GM12878 (cell line): ENCODE data around the gene UBAP2. TPM values are rescaled to one million over a fixed set of nuclear protein-coding genes. Genes with fewer than 3 reads are reported as not detected.

Experiments
- ATAC-seq: fragments of 200-7000 bp; cut with Tn5 transposase; 3 replicates; pipeline ENCODE4 v1.9.1; 2020; ENCODE audit warnings: mild to moderate bottlenecking, moderate library complexity
- BruUV-seq: library from RNA; stranded (reverse); fragments of 400-500 nt; replicated peaks from 2 replicates; lab custom pipeline; 2021; lab: Mats Ljungman, UMichigan
- CTCF ChIA-PET: fragments of 300-600 bp; sonication (Branson Sonifier 250); formaldehyde crosslinking; extraction: SDS; loops from one replicate; lab custom pipeline; 2021; ENCODE audit warnings: inconsistent platforms; lab: Yijun Ruan, JAX
- POLR2A ChIA-PET: fragments of 350-600 bp; formaldehyde crosslinking; extraction: SDS; loops from one replicate; lab custom pipeline; 2021; ENCODE audit warnings: inconsistent platforms; lab: Charles Lee
- RAD21 ChIA-PET: fragments of 300-600 bp; sonication (Branson Sonifier 250); formaldehyde crosslinking; loops from one replicate; lab custom pipeline; 2023; ENCODE audit warnings: antibody characterized with exemption; ENCODE audit not compliant: unreplicated experiment; lab: Charles Lee
- SMC1A ChIA-PET: fragments of 300-600 bp; sonication (Branson Sonifier 250); formaldehyde crosslinking; loops from one replicate; lab custom pipeline; 2023; ENCODE audit not compliant: unreplicated experiment, uncharacterized antibody; lab: Charles Lee
- DNase-seq: peaks from one replicate; pipeline ENCODE4 v3.0.0-alpha.2; 2011; ENCODE audit warnings: low read depth, low spot score
- FAIRE-seq: peaks from 3 replicates; lab custom pipeline; 2011; peaks lifted over from hg19 to GRCh38; lab: Jason Lieb, UNC
- H2AFZ ChIP-seq: 2 replicates; pipeline ENCODE4 v1.6.0; 2011; ENCODE audit warnings: low read depth, low read length, control low read depth; ENCODE audit not compliant: control insufficient read depth
- H3K27ac ChIP-seq: 2 replicates; pipeline ENCODE4 v1.5.1; 2011; ENCODE audit warnings: control low read depth; ENCODE audit not compliant: control insufficient read depth, insufficient read depth
- H3K27me3 ChIP-seq, 2 experiments: replicated peaks in 1 of 2; 2 replicates each; pipeline versions ENCODE4 v1.6.0 to v1.6.1; 2011; ENCODE audit warnings: low read length in 1 of 2; ENCODE audit not compliant: control insufficient read depth in 2 of 2, insufficient read depth in 2 of 2
- H3K36me3 ChIP-seq, 2 experiments: 2 replicates each; pipeline ENCODE4 v1.5.1; 2011; ENCODE audit warnings: low read length in 1 of 2; ENCODE audit not compliant: control insufficient read depth in 2 of 2, insufficient read depth in 2 of 2
- H3K4me1 ChIP-seq: 2 replicates; pipeline ENCODE4 v1.6.1; 2011; ENCODE audit warnings: mild to moderate bottlenecking, low read length, moderate library complexity, mixed read lengths; ENCODE audit not compliant: control insufficient read depth, insufficient read depth
- H3K4me2 ChIP-seq: 2 replicates; pipeline ENCODE4 v1.6.0; 2011; ENCODE audit warnings: control low read depth; ENCODE audit not compliant: control insufficient read depth, insufficient read depth
- H3K4me3 ChIP-seq: fragments of 200-600 bp; sonication (generic); 2 replicates; pipeline ENCODE4 v1.5.1; 2016
- H3K79me2 ChIP-seq: 2 replicates; pipeline ENCODE4 v1.6.0; 2011; ENCODE audit warnings: low read length; ENCODE audit not compliant: control insufficient read depth, insufficient read depth
- H3K9ac ChIP-seq: 2 replicates; pipeline ENCODE4 v1.8.0; 2011; ENCODE audit warnings: low read length, control low read depth, mixed read lengths; ENCODE audit not compliant: control insufficient read depth, insufficient read depth
- H3K9me3 ChIP-seq: replicated peaks from 3 replicates; pipeline ENCODE4 v1.5.1; 2011; ENCODE audit warnings: mild to moderate bottlenecking, low read length; ENCODE audit not compliant: control insufficient read depth, insufficient read depth
- H4K20me1 ChIP-seq: 2 replicates; pipeline ENCODE4 v1.6.0; 2011; ENCODE audit not compliant: control insufficient read depth, insufficient read depth
- BACH1 ChIP-seq: fragments of 450-650 bp; IDR thresholded peaks from 2 replicates; pipeline ENCODE4 v1.6.1; 2017; ENCODE audit warnings: mild to moderate bottlenecking, borderline replicate concordance
- BCL3 ChIP-seq: IDR thresholded peaks from 2 replicates; pipeline ENCODE4 v1.6.1; 2011; ENCODE audit warnings: borderline replicate concordance, low read depth, mild to moderate bottlenecking, moderate library complexity, low read length; ENCODE audit not compliant: insufficient read depth, poor library complexity, severe bottlenecking
- BRCA1 ChIP-seq: IDR thresholded peaks from 2 replicates; pipeline ENCODE4 v1.6.1; 2011; ENCODE audit warnings: low read depth, low read length, improper control_type of control experiment
- CHD2 ChIP-seq: IDR thresholded peaks from 2 replicates; pipeline ENCODE4 v1.6.1; 2011; ENCODE audit warnings: low read depth, low read length, improper control_type of control experiment, borderline replicate concordance
- CREM ChIP-seq: IDR thresholded peaks from 2 replicates; pipeline ENCODE4 v1.6.1; 2014; ENCODE audit warnings: antibody characterized with exemption, low read depth
- E4F1 ChIP-seq: fragments of 450-650 bp; IDR thresholded peaks from 2 replicates; pipeline ENCODE4 v1.6.1; 2018; ENCODE audit warnings: borderline replicate concordance, mild to moderate bottlenecking; ENCODE audit not compliant: partially characterized antibody
- ETV6 ChIP-seq, 2 experiments: fragments of 450-650 bp in 1 of 2; IDR thresholded peaks in 1 of 2; conservative IDR thresholded peaks in 1 of 2; 2 replicates each; pipeline ENCODE4 v1.6.1; 2014; ENCODE audit warnings: antibody characterized with exemption in 1 of 2, borderline replicate concordance in 1 of 2, low read depth in 1 of 2, mild to moderate bottlenecking in 1 of 2, moderate library complexity in 1 of 2
- IRF5 ChIP-seq: fragments of 450-650 bp; IDR thresholded peaks from 2 replicates; pipeline ENCODE4 v1.6.1; 2017; ENCODE audit warnings: borderline replicate concordance
- NFIC ChIP-seq: IDR thresholded peaks from 2 replicates; pipeline ENCODE4 v1.6.1; 2012; ENCODE audit warnings: low read depth, mild to moderate bottlenecking, inconsistent platforms, low read length, moderate library complexity
- PAX8 ChIP-seq: fragments of 450-650 bp; IDR thresholded peaks from 2 replicates; pipeline ENCODE4 v1.6.1; 2017; ENCODE audit warnings: mild to moderate bottlenecking, moderate library complexity
- PKNOX1 ChIP-seq: fragments of 450-650 bp; IDR thresholded peaks from 2 replicates; pipeline ENCODE4 v1.6.1; 2016; ENCODE audit warnings: mild to moderate bottlenecking
- RAD51 ChIP-seq: fragments of 450-650 bp; IDR thresholded peaks from 2 replicates; pipeline ENCODE4 v1.6.1; 2016; ENCODE audit warnings: moderate library complexity, mild to moderate bottlenecking, inconsistent platforms
- RCOR1 ChIP-seq: conservative IDR thresholded peaks from 2 replicates; pipeline ENCODE4 v1.6.1; 2012; ENCODE audit warnings: low read depth, low read length, improper control_type of control experiment
- SMARCA5 ChIP-seq: fragments of 450-650 bp; IDR thresholded peaks from 2 replicates; pipeline ENCODE4 v1.6.1; 2017; ENCODE audit warnings: mild to moderate bottlenecking
- TCF3 ChIP-seq: IDR thresholded peaks from 2 replicates; pipeline ENCODE4 v1.6.1; 2012; ENCODE audit warnings: low read depth, mild to moderate bottlenecking, low read length, borderline replicate concordance; ENCODE audit not compliant: insufficient read depth
- WGBS: methylation state at CpG from one replicate; pipeline ENCODE4 v1.1.6; 2016; ENCODE audit warnings: low lambda C conversion rate; ENCODE audit not compliant: insufficient replicate concordance, insufficient coverage; ENCODE audit errors: missing lambda C conversion rate; 5-methylcytosine and 5-hydroxymethylcytosine counted together
- in situ Hi-C: fragments of 300-500 bp; cut with MboI; formaldehyde crosslinking; loops from 9 replicates; pipeline ENCODE4 v1.14.3; 2018; ENCODE audit warnings: mixed read lengths
- intact Hi-C: fragments of 100-400 bp; cut with micrococcal nuclease; formaldehyde crosslinking; loops from one replicate; pipeline ENCODE4 v1.14.2; 2022; ENCODE audit not compliant: unreplicated experiment
- polyA plus RNA-seq, 11 experiments: library from polyadenylated mRNA; depleted of rRNA in 4 of 11; unstranded in 6 of 11; stranded (reverse) in 5 of 11; fragments of >200 nt; fragmentation: Nextera tagmentation in 4 of 11; fragmentation: Illumina TruSeq in 1 of 11; extraction: Ambion mirVana in 4 of 11; extraction: Trizol in 1 of 11; gene quantifications; 1 replicate in 1 of 11; 2 replicates in 10 of 11; pipeline versions ENCODE4 v1.2.1 to v1.2.3, GENCODE V29; 2011 to 2016; ENCODE audit warnings: inconsistent platforms in 2 of 11, missing spikeins in 2 of 11, low read depth in 1 of 11
- total RNA-seq, 4 experiments: library from RNA; depleted of rRNA in 3 of 4; stranded (reverse); fragments of >200 nt in 3 of 4; fragmentation: Illumina TruSeq in 1 of 4; extraction: Trizol in 1 of 4; gene quantifications; 2 replicates each; pipeline versions ENCODE4 v1.2.1 to v1.2.3, GENCODE V29; 2013 to 2021

UBAP2 gene
- total and polyA plus RNA-seq, 10 of the 15 experiments (the other 5 are each of a cell fraction or from before 2014, with no cell fraction given) = 8.5 to 48.2 (median 28.1) TPM

DNA sequence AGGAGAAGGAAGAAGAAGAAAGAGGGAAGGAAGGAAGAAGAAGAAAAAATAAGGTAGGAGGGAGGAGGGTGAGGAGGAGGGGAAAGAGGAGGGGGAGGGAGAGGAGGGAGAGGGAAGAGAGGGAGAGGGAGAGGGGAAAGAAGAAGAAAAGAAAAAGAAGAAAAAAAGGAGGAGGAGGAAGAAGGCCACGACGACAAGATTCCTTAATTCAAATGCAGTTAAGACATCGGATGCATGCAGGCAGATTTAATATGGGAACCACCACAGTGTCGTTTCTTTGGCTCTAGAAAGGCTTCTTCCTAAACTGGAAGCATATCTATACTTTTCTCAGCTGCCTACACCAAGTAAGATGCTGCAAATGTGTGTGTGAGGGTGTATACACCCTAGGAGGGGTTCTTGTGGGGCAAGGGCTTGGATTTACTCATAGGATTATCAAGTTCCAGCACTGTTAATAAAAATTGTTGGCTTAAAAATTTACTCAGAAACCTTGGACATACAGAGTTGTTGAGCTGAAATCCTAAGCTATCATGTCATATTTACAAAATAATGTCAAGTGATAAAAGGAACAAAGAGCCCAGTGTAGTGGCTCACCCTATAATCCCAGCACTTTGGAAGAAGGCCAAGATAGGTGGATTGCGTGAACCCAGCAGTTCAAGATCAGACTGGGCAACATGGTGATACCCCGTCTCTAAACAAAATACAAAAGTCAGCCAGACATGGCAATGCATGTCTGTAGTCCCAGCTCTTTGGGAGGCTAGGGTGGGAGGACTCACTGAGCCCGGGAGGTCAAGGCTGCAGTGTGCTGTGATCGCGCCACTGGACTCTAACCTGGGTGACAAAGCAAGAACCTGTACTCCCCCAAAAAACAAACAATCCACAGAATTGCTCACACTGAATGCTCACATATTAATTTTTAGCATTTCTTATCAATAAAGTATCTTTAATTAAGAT, 108.5 kb downstream of the UBAP2 start:
- WGBS = 78% methylated on average over 9 of the region's 9 CpGs
- TF ChIP-seq RCOR1 (no peak), BACH1 (no peak), NFIC (no peak), PKNOX1 (no peak), RAD51 (no peak), BCL3 (no peak), ETV6 (conservative IDR thresholded peaks at IDR 0.05 in 1 of 2, IDR thresholded peaks at IDR 0.05 in 1 of 2; ENCODE audit: borderline replicate concordance in 1 of 2, low read depth in 1 of 2) (no peak), SMARCA5 (no peak), TCF3 (no peak), E4F1 (no peak), CREM (no peak), CHD2 (no peak), PAX8 (no peak), BRCA1 (no peak), IRF5 (no peak)

More for the DNA sequence above, 108.5 kb downstream of the UBAP2 start:
- DNase-seq (no peak), ATAC-seq (no peak), FAIRE-seq (no peak)
- no peaks in the 10 kb centered on the region for H3K9me3 ChIP-seq
- H3K27me3 ChIP-seq = no peaks in the 10 kb centered on the region
- H3K4me3 ChIP-seq = no peak overlapping the region
- H3K4me1 ChIP-seq = no peaks in the 10 kb centered on the region
- SMC1A ChIA-PET = no interaction called here
- H3K79me2 ChIP-seq = no peaks in the 10 kb centered on the region
- RAD21 ChIA-PET = no interaction called here
- H2AFZ ChIP-seq = no peak overlapping the region
- in situ Hi-C loops (no loop called here), intact Hi-C loops (no loop called here)
- POLR2A ChIA-PET = no interaction called here
- H3K27ac ChIP-seq = no peak overlapping the region
- BruUV-seq = no TSS peak
- peaks cover 7 to 37% of the 10 kb centered on the region in 2 experiments for H3K36me3 ChIP-seq
- no peaks in the 10 kb centered on the region for H4K20me1 ChIP-seq
- no peak overlapping the region for H3K4me2 ChIP-seq
- CTCF ChIA-PET = no interaction called here
- no peak overlapping the region for H3K9ac ChIP-seq
